MM.1S (cell line): ENCODE data around the gene SLC25A40.
"Not testable (repeated sequence)": the region's sequence is repeated elsewhere in the genome, so short reads cannot be mapped to it uniquely, and the experiment has no call there.

ENCODE experiments used
- DNase-seq: peaks from one replicate; pipeline ENCODE4 v3.0.0-alpha.2; 2015
- H2AFZ ChIP-seq: fragments of 300-600 bp; sonication (generic); 2 replicates; pipeline ENCODE4 v1.6.0; 2016; ENCODE audit warnings: antibody characterized with exemption, low read length
- H3F3A ChIP-seq: fragments of 300-600 bp; sonication (generic); 2 replicates; pipeline ENCODE4 v1.6.1; 2016; ENCODE audit warnings: mild to moderate bottlenecking, antibody characterized with exemption, low read length, moderate library complexity, mixed read lengths; ENCODE audit not compliant: insufficient read depth
- H3K27ac ChIP-seq: fragments of 300-600 bp; sonication (generic); 2 replicates; pipeline ENCODE4 v1.5.1; 2016; ENCODE audit warnings: mild to moderate bottlenecking, low read length
- H3K27me3 ChIP-seq: fragments of 300-600 bp; sonication (generic); replicated peaks from 2 replicates; pipeline ENCODE4 v1.6.0; 2016; ENCODE audit warnings: low read length; ENCODE audit not compliant: insufficient read depth
- H3K36me3 ChIP-seq: fragments of 300-600 bp; sonication (generic); replicated peaks from 2 replicates; pipeline ENCODE4 v1.6.1; 2016; ENCODE audit warnings: mild to moderate bottlenecking, low read length, mixed read lengths; ENCODE audit not compliant: insufficient read depth
- H3K4me1 ChIP-seq: fragments of 300-600 bp; sonication (generic); 2 replicates; pipeline ENCODE4 v1.6.1; 2016; ENCODE audit warnings: low read length, mixed read lengths
- H3K4me2 ChIP-seq: fragments of 300-600 bp; sonication (generic); 2 replicates; pipeline ENCODE4 v1.6.0; 2016; ENCODE audit warnings: low read depth, low read length
- H3K4me3 ChIP-seq: fragments of 300-600 bp; sonication (generic); 2 replicates; pipeline ENCODE4 v1.5.1; 2016; ENCODE audit warnings: low read length, mixed read lengths
- H3K79me2 ChIP-seq: fragments of 300-600 bp; sonication (generic); 2 replicates; pipeline ENCODE4 v1.6.1; 2016; ENCODE audit warnings: mixed run types, low read length, mixed read lengths
- H3K9ac ChIP-seq: fragments of 300-600 bp; sonication (generic); 2 replicates; pipeline ENCODE4 v1.6.1; 2016; ENCODE audit warnings: low read length, mixed read lengths
- H3K9me2 ChIP-seq: fragments of 300-600 bp; sonication (generic); replicated peaks from 2 replicates; pipeline ENCODE4 v1.6.1; 2016; ENCODE audit warnings: mild to moderate bottlenecking, low read length, mixed read lengths; ENCODE audit not compliant: insufficient read depth
- H3K9me3 ChIP-seq: fragments of 300-600 bp; sonication (generic); replicated peaks from 2 replicates; pipeline ENCODE4 v1.6.1; 2016; ENCODE audit warnings: mild to moderate bottlenecking, low read length, mixed read lengths; ENCODE audit not compliant: insufficient read depth
- H4K20me1 ChIP-seq: fragments of 300-600 bp; sonication (generic); 2 replicates; pipeline ENCODE4 v1.6.1; 2016; ENCODE audit warnings: mild to moderate bottlenecking, low read length, moderate library complexity, mixed read lengths; ENCODE audit not compliant: insufficient read depth
- CTCF ChIP-seq: fragments of 300-600 bp; sonication (generic); IDR thresholded peaks from 2 replicates; pipeline ENCODE4 v1.5.1; 2016; ENCODE audit warnings: antibody characterized with exemption, low read length, mixed read lengths
- EZH2 ChIP-seq: fragments of 300-600 bp; sonication (generic); optimal IDR thresholded peaks from 2 replicates; pipeline ENCODE3; 2017; ENCODE audit warnings: low read depth, mild to moderate bottlenecking, antibody characterized with exemption, low read length, mixed read lengths
- EZH2phosphoT487 ChIP-seq: fragments of 300-600 bp; sonication (generic); IDR thresholded peaks from 2 replicates; pipeline ENCODE4 v1.6.1; 2018; ENCODE audit warnings: antibody characterized with exemption, low read length

The SLC25A40 gene

GRCh38 chr7:87919875-87920274 is 43.7 kb upstream of the SLC25A40 start:
- no peaks in the 10 kb centered on the region for H3K36me3 ChIP-seq
- H3K9me3 ChIP-seq: no peaks in the 10 kb centered on the region
- H3K4me3 ChIP-seq: no peak overlapping the region
- H3K27ac ChIP-seq: no peak overlapping the region
- no peaks in the 10 kb centered on the region for H3K79me2 ChIP-seq
- H3K4me2 ChIP-seq: no peak overlapping the region
- H4K20me1 ChIP-seq: no peaks in the 10 kb centered on the region
- no peaks in the 10 kb centered on the region for H3F3A ChIP-seq
- H2AFZ ChIP-seq: no peak overlapping the region
- H3K9ac ChIP-seq: no peak overlapping the region
- no peak for DNase-seq
- TF ChIP-seq EZH2phosphoT487 (no peak), CTCF (no peak)
- H3K4me1 ChIP-seq: peaks cover 7% of the 10 kb centered on the region
- no peaks in the 10 kb centered on the region for H3K27me3 ChIP-seq
- no peaks in the 10 kb centered on the region for H3K9me2 ChIP-seq

- H3K4me1 ChIP-seq: peaks cover 7% of the 10 kb centered on the region
- H3K9me3 ChIP-seq: no peaks in the 10 kb centered on the region
- no peaks in the 10 kb centered on the region for H3K36me3 ChIP-seq
- H3F3A ChIP-seq: no peaks in the 10 kb centered on the region
- H3K4me2 ChIP-seq: no peak overlapping the region
- H3K9ac ChIP-seq: no peak overlapping the region
- H4K20me1 ChIP-seq: no peaks in the 10 kb centered on the region
- H3K79me2 ChIP-seq: no peaks in the 10 kb centered on the region
- H3K27ac ChIP-seq: no peak overlapping the region
- H3K9me2 ChIP-seq: no peaks in the 10 kb centered on the region
- H3K27me3 ChIP-seq: no peaks in the 10 kb centered on the region
- DNase-seq: no peak
- no peak overlapping the region for H3K4me3 ChIP-seq
- TF ChIP-seq CTCF (no peak), EZH2 (no peak), EZH2phosphoT487 (no peak)
- no peak overlapping the region for H2AFZ ChIP-seq
These were observed 42.6 kb upstream of the SLC25A40 start for GRCh38 chr7:87918740-87919139.

GRCh38 chr7:87912121-87912520 is 36.0 kb upstream of the SLC25A40 start:
- Histone ChIP-seq H2AFZ (no peak overlapping the region), H3K9me3 (no peaks in the 10 kb centered on the region), H4K20me1 (no peaks in the 10 kb centered on the region), H3F3A (no peaks in the 10 kb centered on the region), H3K9ac (no peak overlapping the region), H3K79me2 (no peaks in the 10 kb centered on the region), H3K36me3 (no peaks in the 10 kb centered on the region; the same call in 1 of the 2 replicates), H3K4me1 (no peaks in the 10 kb centered on the region), H3K27ac (no peak overlapping the region), H3K27me3 (no peaks in the 10 kb centered on the region), H3K4me2 (no peak overlapping the region), H3K4me3 (no peak overlapping the region), H3K9me2 (no peaks in the 10 kb centered on the region)
- TF ChIP-seq EZH2phosphoT487 (no peak), EZH2 (no peak), CTCF (no peak)
- DNase-seq: no peak

- H3K27ac ChIP-seq, H3K36me3 ChIP-seq, H4K20me1 ChIP-seq, H3F3A ChIP-seq, H3K9me2 ChIP-seq, H3K4me2 ChIP-seq, H3K9ac ChIP-seq, H2AFZ ChIP-seq, H3K9me3 ChIP-seq, H3K4me1 ChIP-seq, H3K27me3 ChIP-seq, H3K79me2 ChIP-seq, DNase-seq, H3K4me3 ChIP-seq: not testable (repeated sequence)
These were observed 32.7 kb upstream of the SLC25A40 start for GRCh38 chr7:87908814-87909213.

- H3K9me2 ChIP-seq, H3K9ac ChIP-seq, H4K20me1 ChIP-seq, H3K27me3 ChIP-seq, H3F3A ChIP-seq, H3K79me2 ChIP-seq, H3K4me2 ChIP-seq, DNase-seq, H2AFZ ChIP-seq, H3K36me3 ChIP-seq, H3K4me1 ChIP-seq, H3K4me3 ChIP-seq, H3K9me3 ChIP-seq, H3K27ac ChIP-seq: not testable (repeated sequence)
These were observed 31.2 kb upstream of the SLC25A40 start for GRCh38 chr7:87907136-87907906.
